NB4 (cell line): ENCODE measurements around the gene COBL.

Source experiments
- DNase-seq: peaks from one replicate; pipeline ENCODE4 v3.0.0; 2010; ENCODE audit warnings: low read depth
- H3K4me3 ChIP-seq: one replicate; pipeline ENCODE4 v1.5.1; 2011; ENCODE audit warnings: mild to moderate bottlenecking, low read depth, low read length, moderate library complexity
- CTCF ChIP-seq: IDR thresholded peaks from one replicate; pipeline ENCODE4 v1.5.1; 2012; ENCODE audit warnings: low read depth, low read length
- MAX ChIP-seq: IDR thresholded peaks from 2 replicates; pipeline ENCODE4 v1.6.1; 2011; ENCODE audit warnings: low read depth, low read length
- MYC ChIP-seq: IDR thresholded peaks from 2 replicates; pipeline ENCODE4 v1.6.1; 2011; ENCODE audit warnings: low read depth, low read length
- POLR2A ChIP-seq: IDR thresholded peaks from 2 replicates; pipeline ENCODE4 v1.6.1; 2011; ENCODE audit warnings: mild to moderate bottlenecking; ENCODE audit not compliant: insufficient read length; ENCODE audit errors: extremely low read depth

Gene COBL

GRCh38 chr7:51228386-51228958 is 88.1 kb downstream of the COBL start:
- no peak for TF ChIP-seq CTCF
- TF ChIP-seq MYC, result no peak
- no peak for TF ChIP-seq POLR2A
- TF ChIP-seq MAX, result no peak
- peak; percentile 28 for DNase-seq
- no peak overlapping the region for H3K4me3 ChIP-seq

- H3K4me3 ChIP-seq, result no peak overlapping the region
- no peak for DNase-seq
- no peak for TF ChIP-seq MYC
- no peak for TF ChIP-seq CTCF
- TF ChIP-seq POLR2A, result no peak
- no peak for TF ChIP-seq MAX
Observed at GRCh38 chr7:51227861-51228260, 88.7 kb downstream of the COBL start.

GRCh38 chr7:51226916-51227535 is 89.6 kb downstream of the COBL start:
- no peak for DNase-seq
- no peak overlapping the region for H3K4me3 ChIP-seq
- TF ChIP-seq MAX (no peak), CTCF (no peak), POLR2A (no peak), MYC (no peak)

- H3K4me3 ChIP-seq, result no peak overlapping the region
- no peak for TF ChIP-seq CTCF
- TF ChIP-seq POLR2A, result no peak
- no peak for TF ChIP-seq MYC
- TF ChIP-seq MAX, result no peak
- no peak for DNase-seq
Observed at GRCh38 chr7:51226063-51226755, 90.4 kb downstream of the COBL start.

- no peak for DNase-seq
- H3K4me3 ChIP-seq, result no peak overlapping the region
- no peak for TF ChIP-seq CTCF
- TF ChIP-seq MAX, result no peak
- TF ChIP-seq POLR2A, result no peak
- TF ChIP-seq MYC, result no peak
Observed at GRCh38 chr7:51224811-51225595, 91.6 kb downstream of the COBL start.
